HG03135 (cell line): ENCODE measurements around the gene CDS2.
"Not testable (repeated sequence)": the region's sequence is repeated elsewhere in the genome, so short reads cannot be mapped to it uniquely, and the experiment has no call there.

Source experiments
- ATAC-seq: cut with Tn5 transposase; IDR thresholded peaks from one replicate; pipeline ENCODE4 v1.9.1; 2021; ENCODE audit warnings: mild to moderate bottlenecking, moderate library complexity; ENCODE audit not compliant: unreplicated experiment

Gene CDS2

GRCh38 chr20:5126512-5127203, at the start of gene CDS2:
TSS of gene CDS2 (plus strand) at chr20:5127008. CDS start at chr20:5127093, 85 bp downstream.
- ATAC-seq: peak; percentile 86

- ATAC-seq: no peak
Measured at GRCh38 chr20:5077761-5078387, 48.9 kb upstream of the CDS2 start.

GRCh38 chr20:5078399-5078958, 48.3 kb upstream of the CDS2 start:
- ATAC-seq: peak; percentile 96

- ATAC-seq: no peak
Measured at GRCh38 chr20:5080384-5080877, 46.4 kb upstream of the CDS2 start.

GRCh38 chr20:5085380-5085779, 41.4 kb upstream of the CDS2 start:
- ATAC-seq: no peak

- ATAC-seq: no peak
Measured at GRCh38 chr20:5088688-5089087, 38.1 kb upstream of the CDS2 start.

GRCh38 chr20:5090191-5090590, 36.6 kb upstream of the CDS2 start:
- no peak for ATAC-seq

GRCh38 chr20:5091902-5092301, 34.9 kb upstream of the CDS2 start:
- no peak for ATAC-seq

GRCh38 chr20:5092765-5093339, 34.0 kb upstream of the CDS2 start:
- ATAC-seq: no peak

GRCh38 chr20:5095454-5095853, 31.4 kb upstream of the CDS2 start:
- no peak for ATAC-seq

GRCh38 chr20:5095931-5096330, 30.9 kb upstream of the CDS2 start:
- ATAC-seq: no peak

GRCh38 chr20:5096463-5096862, 30.3 kb upstream of the CDS2 start:
- ATAC-seq: no peak

- not testable (repeated sequence) for ATAC-seq
Measured at GRCh38 chr20:5099009-5099408, 27.8 kb upstream of the CDS2 start.

GRCh38 chr20:5099909-5100308, 26.9 kb upstream of the CDS2 start:
- not testable (repeated sequence) for ATAC-seq

GRCh38 chr20:5100684-5101347, 26.0 kb upstream of the CDS2 start:
- ATAC-seq: peak; percentile 60

- no peak for ATAC-seq
Measured at GRCh38 chr20:5104479-5104878, 22.3 kb upstream of the CDS2 start.

- ATAC-seq: no peak
Measured at GRCh38 chr20:5109276-5109675, 17.5 kb upstream of the CDS2 start.

- ATAC-seq: no peak
Measured at GRCh38 chr20:5113615-5113986, 13.2 kb upstream of the CDS2 start.

GRCh38 chr20:5114403-5114802, 12.4 kb upstream of the CDS2 start:
- ATAC-seq: no peak

GRCh38 chr20:5116875-5117274, 9.9 kb upstream of the CDS2 start:
- ATAC-seq: no peak
